Heart right ventricle (tissue), 16 donors: Measurements from ENCODE around the gene GAST. TPM values are rescaled to one million over a fixed set of nuclear protein-coding genes. Genes with fewer than 3 reads are reported as not detected.
A peak's percentile ranks its signal among the peaks of the same experiment; 100 is the strongest.

ENCODE experiments used
- ATAC-seq, 8 donors: fragments of 200-7000 bp; cut with Tn5 transposase; one replicate each; pipeline ENCODE4 v1.9.1; 2020; ENCODE audit warnings: mild to moderate bottlenecking in 8 of 8, moderate library complexity in 8 of 8, moderate number of reproducible peaks in 1 of 8
- DNase-seq, 2 donors: peaks; one replicate each; pipeline ENCODE4 v3.0.0-alpha.2; 2020
- H3K27ac ChIP-seq, 10 donors: fragments of 200-600 bp; sonication (generic) in 2 of 10; one replicate each; pipeline versions ENCODE4 v1.5.0 to v1.8.0; 2020 to 2022; ENCODE audit warnings: mild to moderate bottlenecking in 3 of 10
- H3K27me3 ChIP-seq, 7 donors: fragments of 200-600 bp; one replicate each; pipeline ENCODE4 v1.8.0; 2021 to 2022; ENCODE audit warnings: mild to moderate bottlenecking in 2 of 7
- H3K36me3 ChIP-seq, 9 donors: fragments of 200-600 bp; sonication (generic) in 1 of 9; one replicate each; pipeline versions ENCODE4 v1.5.0 to v1.8.0; 2020 to 2022; ENCODE audit warnings: mild to moderate bottlenecking in 2 of 9
- H3K4me1 ChIP-seq, 9 donors: fragments of 200-600 bp; sonication (generic) in 1 of 9; one replicate each; pipeline versions ENCODE4 v1.5.0 to v1.8.0; 2020 to 2022; ENCODE audit warnings: mild to moderate bottlenecking in 4 of 9
- H3K4me3 ChIP-seq, 10 donors: fragments of 200-600 bp; sonication (generic) in 2 of 10; one replicate each; pipeline versions ENCODE4 v1.5.0 to v1.8.0; 2020 to 2022; ENCODE audit warnings: mild to moderate bottlenecking in 7 of 10, moderate library complexity in 2 of 10
- H3K9me3 ChIP-seq, 11 donors: fragments of 200-600 bp in 10 of 11; sonication (generic) in 2 of 11; one replicate each; pipeline versions ENCODE4 v1.5.0 to v1.8.0; 2013 to 2022; ENCODE audit warnings: mild to moderate bottlenecking in 2 of 11, control low read depth in 1 of 11, moderate library complexity in 1 of 11
- CTCF ChIP-seq, 9 donors: fragments of 200-600 bp; sonication (generic) in 2 of 9; IDR thresholded peaks; one replicate each; pipeline versions ENCODE4 v1.5.0 to v1.8.0; 2021 to 2022; ENCODE audit warnings: antibody characterized with exemption in 9 of 9, mild to moderate bottlenecking in 5 of 9, moderate library complexity in 1 of 9
- WGBS, 2 donors: extraction: QIAGEN DNeasy Blood & Tissue Kit; methylation state at CpG; one replicate each; pipeline ENCODE4 v1.1.7; 2013; ENCODE audit warnings: inconsistent platforms in 1 of 2; 5-methylcytosine and 5-hydroxymethylcytosine counted together
- intact Hi-C, 10 donors: fragments of 100-400 bp; cut with DNase I; formaldehyde crosslinking; loops; one replicate each; pipeline versions ENCODE4 v1.11.1 to v1.14.2; 2022
- polyA plus RNA-seq, 2 donors: library from polyadenylated mRNA; stranded (reverse); fragments of 200-250 nt; gene quantifications; one replicate each; pipeline ENCODE4 v1.2.3, GENCODE V29; 2013
- total RNA-seq, 10 donors: library from RNA; stranded (reverse); fragmentation: NEBNext Ultra II Directional in 3 of 10; extraction: Animal tissue kit (Norgen Biotek cat#: 25700) in 3 of 10; gene quantifications; one replicate each; pipeline versions ENCODE4 v1.2.1 to v1.2.4, GENCODE V29; 2021 to 2023
- donor health status: Arrhythmogenic right ventricular cardiomyopathy.
- donor health status: ischemic (EF 13 %, LVEDD 7.1; RV severe dilation, severe dysfunction).
- donor health status: healthy with polysubstance abuse.
- donor health status: DM: no; HTN: yes; CAD: no.
- donor health status: DM: no; HTN: no; CAD: no.
- donor health status: ischemic (EF 25% LVEDD 6.9; RV normal size, moderate dysfunction).
- donor health status: ischemic (EF 25% LVEDD 5.7; RV mildly dilated, moderate dysfunction).
- donor health status: healthy.
- donor health status: DM: yes; HTN: yes; CAD: no.
- donor health status: Ischemic cardiomyopathy.
- donor health status: ischemic (EF 35%, LVEDD 5.7; RV mildly dilated, moderate dysfunction).
- donor health status: nonischemic (EF 11% LVEDD 7.7; RV severe dilation, severe dysfunction).
- donor health status: DM: yes; HTN: yes; CAD: no.
- donor health status: PGD.
- donor health status: ischemic (EF 29% LVEDD 5.4; RV normal size, mild dysfunction).
- donor health status: nonischemic (EF 23%, LVEDD 6.1; RV moderate dilation, normal function).

Gene GAST
- total and polyA plus RNA-seq, 12 donors: not detected

GRCh38 chr17:41664587-41665565 is 47.3 kb upstream of the GAST start:
- Histone ChIP-seq H3K27me3 (no peaks in the 10 kb centered on the region), H3K36me3 (no peaks in the 10 kb centered on the region), H3K4me1 (peaks cover 0 to 34% (median 14%) of the 10 kb centered on the region in 9 donors), H3K27ac (peak overlapping the region in 1 of 10 donors; percentile 89), H3K4me3 (peak overlapping the region; percentile 43 to 68 (median 58)), H3K9me3 (no peaks in the 10 kb centered on the region)
- intact Hi-C loops: loop anchor here (5.0 to 10.0 kb wide), 10 partner anchors 113 to 1050 kb away; no protein-coding TSS in a partner anchor
- WGBS, 2 donors: 55 to 56% methylated on average over 15 of the region's 15 CpGs
- ATAC-seq (no peak), DNase-seq (no peak)
- no peak for TF ChIP-seq CTCF (IDR thresholded peaks at IDR 0.05)

GRCh38 chr17:41665566-41666236 is 46.4 kb upstream of the GAST start:
- DNase-seq: peak; percentile 80 to 91
- Histone ChIP-seq H3K9me3 (no peaks in the 10 kb centered on the region), H3K4me1 (peaks cover 0 to 34% (median 14%) of the 10 kb centered on the region in 9 donors), H3K27ac (peak overlapping the region in 9 of 10 donors; percentile 46 to 89 (median 76)), H3K36me3 (no peaks in the 10 kb centered on the region), H3K27me3 (no peaks in the 10 kb centered on the region), H3K4me3 (peak overlapping the region; percentile 43 to 68 (median 58))
- peak; percentile 93 to 97 (median 96) for ATAC-seq
- 2 to 3% methylated on average over 38 to 39 of the region's 39 CpGs for WGBS, 2 donors
- peak; percentile 93 to 99 (median 98) for TF ChIP-seq CTCF (IDR thresholded peaks at IDR 0.05)
- intact Hi-C loops: loop anchor here in 4 of 10 donors (2.0 to 10.0 kb wide), 4 partner anchors 809 to 1051 kb away; no protein-coding TSS in a partner anchor

GRCh38 chr17:41666237-41666641 is 45.9 kb upstream of the GAST start:
- Histone ChIP-seq H3K27ac (peak overlapping the region in 9 of 10 donors; percentile 46 to 89 (median 76)), H3K9me3 (no peaks in the 10 kb centered on the region), H3K4me1 (peaks cover 0 to 34% (median 14%) of the 10 kb centered on the region in 9 donors), H3K27me3 (no peaks in the 10 kb centered on the region), H3K4me3 (peak overlapping the region in 9 of 10 donors; percentile 43 to 68 (median 59)), H3K36me3 (no peaks in the 10 kb centered on the region)
- intact Hi-C loops: loop anchor here in 4 of 10 donors (2.0 to 10.0 kb wide), 4 partner anchors 809 to 1051 kb away; no protein-coding TSS in a partner anchor
- ATAC-seq (peak; percentile 1 to 28 (median 19)), DNase-seq (peak in 1 of 2 donors; percentile 33)
- 5 to 7% methylated on average over 11 of the region's 11 CpGs for WGBS, 2 donors
- TF ChIP-seq CTCF (IDR thresholded peaks at IDR 0.05): peak in 6 of 9 donors; percentile 4 to 35 (median 6)
